Mesothelial cell of epicardium (in vitro differentiated cells): ENCODE results near the gene HS3ST5. TPM values are rescaled to one million over a fixed set of nuclear protein-coding genes. Genes with fewer than 3 reads are reported as not detected.

Experiments
- DNase-seq, 2 experiments: peaks; one replicate each; pipeline ENCODE4 v3.0.0; 2021; ENCODE audit warnings: low spot score in 2 of 2; ENCODE audit not compliant: unreplicated experiment in 2 of 2
- H3K27ac Mint-ChIP-seq: 2 replicates; pipeline ENCODE4 v1.8.0; 2021; ENCODE audit warnings: mixed read lengths
- H3K27me3 Mint-ChIP-seq: 2 replicates; pipeline ENCODE4 v1.8.0; 2021; ENCODE audit warnings: low read depth, mixed read lengths
- H3K36me3 Mint-ChIP-seq: 2 replicates; pipeline ENCODE4 v1.8.0; 2021; ENCODE audit warnings: mixed read lengths
- H3K4me1 Mint-ChIP-seq: 2 replicates; pipeline ENCODE4 v1.8.0; 2021; ENCODE audit warnings: mixed read lengths
- H3K4me3 Mint-ChIP-seq: 2 replicates; pipeline ENCODE4 v1.8.0; 2021; ENCODE audit warnings: mild to moderate bottlenecking, moderate library complexity, mixed read lengths
- H3K9me3 Mint-ChIP-seq: 2 replicates; pipeline ENCODE4 v1.8.0; 2021; ENCODE audit warnings: mixed read lengths
- total RNA-seq: library from RNA; stranded (reverse); gene quantifications from 3 replicates; pipeline ENCODE4 v1.2.1, GENCODE V29; 2021
- TF ChIP-seq, protein P1 (sequence below): fragments of 200-600 bp; sonication (generic); IDR thresholded peaks from one replicate; pipeline ENCODE4 v1.5.0; 2021; ENCODE audit warnings: antibody characterized with exemption; ENCODE audit not compliant: unreplicated experiment

HS3ST5 gene
- total RNA-seq, 1 donor from 2014 or later, result 0.49 TPM

GRCh38 chr6:114376611-114377175 lies 33.9 kb upstream of the HS3ST5 start:
- no peak for DNase-seq
- Mint-ChIP-seq H3K27me3 (no peaks in the 10 kb centered on the region), H3K27ac (no peak overlapping the region), H3K36me3 (no peaks in the 10 kb centered on the region), H3K4me3 (no peak overlapping the region), H3K9me3 (no peaks in the 10 kb centered on the region), H3K4me1 (peaks cover 11% of the 10 kb centered on the region)
- TF ChIP-seq, protein P1, sequence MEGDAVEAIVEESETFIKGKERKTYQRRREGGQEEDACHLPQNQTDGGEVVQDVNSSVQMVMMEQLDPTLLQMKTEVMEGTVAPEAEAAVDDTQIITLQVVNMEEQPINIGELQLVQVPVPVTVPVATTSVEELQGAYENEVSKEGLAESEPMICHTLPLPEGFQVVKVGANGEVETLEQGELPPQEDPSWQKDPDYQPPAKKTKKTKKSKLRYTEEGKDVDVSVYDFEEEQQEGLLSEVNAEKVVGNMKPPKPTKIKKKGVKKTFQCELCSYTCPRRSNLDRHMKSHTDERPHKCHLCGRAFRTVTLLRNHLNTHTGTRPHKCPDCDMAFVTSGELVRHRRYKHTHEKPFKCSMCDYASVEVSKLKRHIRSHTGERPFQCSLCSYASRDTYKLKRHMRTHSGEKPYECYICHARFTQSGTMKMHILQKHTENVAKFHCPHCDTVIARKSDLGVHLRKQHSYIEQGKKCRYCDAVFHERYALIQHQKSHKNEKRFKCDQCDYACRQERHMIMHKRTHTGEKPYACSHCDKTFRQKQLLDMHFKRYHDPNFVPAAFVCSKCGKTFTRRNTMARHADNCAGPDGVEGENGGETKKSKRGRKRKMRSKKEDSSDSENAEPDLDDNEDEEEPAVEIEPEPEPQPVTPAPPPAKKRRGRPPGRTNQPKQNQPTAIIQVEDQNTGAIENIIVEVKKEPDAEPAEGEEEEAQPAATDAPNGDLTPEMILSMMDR, result no peak

DNA sequence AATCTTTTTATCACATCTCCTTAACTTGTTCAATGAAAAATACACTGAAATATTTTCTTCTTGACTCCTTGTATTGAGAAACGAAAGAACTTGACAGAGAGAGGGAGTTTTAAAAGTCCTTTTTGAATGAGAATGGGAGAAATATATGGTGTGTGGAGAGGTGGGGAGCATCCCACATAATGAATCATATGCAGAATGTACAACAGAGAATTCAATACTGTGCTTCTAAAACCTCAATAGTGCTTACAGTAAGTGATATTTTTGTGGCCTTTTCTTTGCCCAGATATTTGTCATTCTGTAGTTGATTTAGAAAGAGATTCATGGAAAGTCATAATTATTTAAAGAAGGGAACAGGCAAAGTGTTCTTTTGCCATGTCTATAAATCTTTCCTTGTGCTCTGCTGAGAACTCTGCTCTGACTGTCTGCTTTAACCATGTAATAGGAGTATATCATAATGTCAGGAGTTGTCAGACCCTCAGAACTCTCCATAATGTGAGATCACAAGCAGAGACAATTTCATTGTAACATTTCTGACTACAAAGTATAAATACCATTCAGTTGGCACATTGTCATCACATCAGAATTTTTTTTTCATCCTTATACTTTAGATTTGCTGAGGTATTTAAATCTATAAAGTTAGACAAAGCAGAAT lies 32.8 kb upstream of the HS3ST5 start:
- Mint-ChIP-seq H3K36me3 (no peaks in the 10 kb centered on the region), H3K4me3 (no peak overlapping the region), H3K27ac (no peak overlapping the region), H3K4me1 (peaks cover 11% of the 10 kb centered on the region), H3K9me3 (no peaks in the 10 kb centered on the region), H3K27me3 (no peaks in the 10 kb centered on the region)
- TF ChIP-seq, protein P1, result no peak
- DNase-seq, result no peak

- no peaks in the 10 kb centered on the region for H3K36me3 Mint-ChIP-seq
- no peaks in the 10 kb centered on the region for H3K9me3 Mint-ChIP-seq
- H3K4me3 Mint-ChIP-seq, result no peak overlapping the region
- no peaks in the 10 kb centered on the region for H3K27me3 Mint-ChIP-seq
- no peak overlapping the region for H3K27ac Mint-ChIP-seq
- no peak for DNase-seq
- TF ChIP-seq, protein P1, result no peak
- peaks cover 3% of the 10 kb centered on the region for H3K4me1 Mint-ChIP-seq
Observed at GRCh38 chr6:114367315-114367961, 24.6 kb upstream of the HS3ST5 start.

DNA sequence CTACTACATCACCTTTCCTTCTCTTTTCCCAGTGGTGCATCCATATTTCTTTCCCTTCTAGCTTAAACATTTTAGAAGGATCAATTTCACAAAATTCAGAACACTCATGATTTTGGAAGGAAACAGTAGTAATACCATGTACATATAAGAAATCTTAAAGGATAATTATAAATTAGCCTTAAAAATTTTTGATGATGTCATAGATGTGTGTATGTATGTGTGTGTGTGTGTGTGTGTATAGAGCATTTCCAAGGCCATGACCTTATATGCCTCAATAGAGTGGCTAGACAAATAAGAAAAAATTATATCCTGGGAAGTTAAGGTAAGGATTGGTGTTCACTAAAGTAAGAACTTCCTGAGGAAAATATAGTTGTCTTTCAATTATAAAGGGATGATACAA lies 24.1 kb upstream of the HS3ST5 start:
- Mint-ChIP-seq H3K9me3 (no peaks in the 10 kb centered on the region), H3K27me3 (no peaks in the 10 kb centered on the region), H3K4me1 (peaks cover 3% of the 10 kb centered on the region), H3K36me3 (no peaks in the 10 kb centered on the region), H3K27ac (no peak overlapping the region), H3K4me3 (no peak overlapping the region)
- TF ChIP-seq, protein P1, result no peak
- no peak for DNase-seq

DNA sequence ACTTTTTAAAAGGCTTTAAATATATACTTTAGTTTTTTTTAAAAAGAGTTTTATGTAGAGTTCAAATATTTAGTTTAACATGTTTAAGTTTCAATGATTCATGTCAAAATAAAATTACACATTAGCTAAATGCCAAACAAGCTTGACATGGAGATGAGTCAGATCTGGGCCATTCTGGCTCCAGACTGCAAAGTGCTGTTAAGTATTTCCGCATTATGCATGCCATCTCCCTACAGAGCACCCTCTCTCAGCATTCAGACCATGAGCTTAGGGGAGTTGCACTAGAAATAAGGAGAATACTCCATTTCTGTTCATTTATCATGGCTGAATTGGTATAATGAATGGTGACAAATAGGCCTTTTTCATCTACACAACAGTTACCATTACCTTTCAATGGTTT lies 21.5 kb upstream of the HS3ST5 start:
- DNase-seq, result no peak
- no peak overlapping the region for H3K27ac Mint-ChIP-seq
- peaks cover 3% of the 10 kb centered on the region for H3K4me1 Mint-ChIP-seq
- TF ChIP-seq, protein P1, result no peak
- H3K36me3 Mint-ChIP-seq, result no peaks in the 10 kb centered on the region
- H3K27me3 Mint-ChIP-seq, result peaks cover under 1% of the 10 kb centered on the region
- no peak overlapping the region for H3K4me3 Mint-ChIP-seq
- no peaks in the 10 kb centered on the region for H3K9me3 Mint-ChIP-seq
